NCI-H2171 (cell line): Measurements from ENCODE around the gene RNPC3.
"Not testable (repeated sequence)": the region's sequence is repeated elsewhere in the genome, so short reads cannot be mapped to it uniquely, and the experiment has no call there.

ENCODE experiments used
- DNase-seq: peaks from one replicate; lab custom pipeline; 2025; lab: John Stamatoyannopoulos, UW

The RNPC3 gene

DNA sequence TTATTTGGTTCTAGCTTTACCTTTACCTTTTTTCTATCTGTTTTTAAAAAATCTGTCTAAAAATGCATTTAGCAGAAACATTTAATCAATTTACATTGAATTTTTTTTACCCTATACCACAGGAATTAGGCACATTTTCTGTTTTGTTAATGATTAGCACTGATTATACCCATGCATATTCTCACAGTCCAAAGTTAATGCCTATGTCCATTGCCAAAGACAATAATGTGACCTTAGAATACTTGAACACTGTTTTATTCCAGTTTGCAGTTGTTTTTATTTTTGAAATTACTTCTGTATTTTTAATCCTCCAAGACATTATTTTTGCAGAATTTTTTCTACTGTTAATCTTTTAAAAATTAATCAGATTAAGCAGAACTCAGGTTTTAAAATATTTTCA lies 34.9 kb downstream of the RNPC3 start:
- no peak for DNase-seq

DNA sequence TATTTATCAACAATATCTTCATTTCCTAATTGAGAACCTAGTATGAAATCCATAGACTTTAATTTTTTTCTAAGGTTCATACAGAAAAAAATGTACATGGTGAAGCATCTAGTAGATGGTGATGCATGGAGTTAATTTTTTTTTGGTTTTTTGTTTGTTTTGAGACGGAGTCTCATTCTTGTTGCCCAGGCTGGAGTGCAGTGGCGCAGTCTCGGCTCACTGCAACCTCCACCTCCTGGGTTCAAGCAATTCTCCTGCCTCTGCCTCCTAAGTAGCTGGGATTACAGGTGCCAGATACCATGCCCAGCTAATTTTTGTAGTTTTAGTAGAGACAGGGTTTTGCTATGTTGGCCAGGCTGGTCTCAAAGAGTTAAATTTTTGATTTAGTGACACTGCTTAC lies 35.6 kb downstream of the RNPC3 start:
- DNase-seq: not testable (repeated sequence)

DNA sequence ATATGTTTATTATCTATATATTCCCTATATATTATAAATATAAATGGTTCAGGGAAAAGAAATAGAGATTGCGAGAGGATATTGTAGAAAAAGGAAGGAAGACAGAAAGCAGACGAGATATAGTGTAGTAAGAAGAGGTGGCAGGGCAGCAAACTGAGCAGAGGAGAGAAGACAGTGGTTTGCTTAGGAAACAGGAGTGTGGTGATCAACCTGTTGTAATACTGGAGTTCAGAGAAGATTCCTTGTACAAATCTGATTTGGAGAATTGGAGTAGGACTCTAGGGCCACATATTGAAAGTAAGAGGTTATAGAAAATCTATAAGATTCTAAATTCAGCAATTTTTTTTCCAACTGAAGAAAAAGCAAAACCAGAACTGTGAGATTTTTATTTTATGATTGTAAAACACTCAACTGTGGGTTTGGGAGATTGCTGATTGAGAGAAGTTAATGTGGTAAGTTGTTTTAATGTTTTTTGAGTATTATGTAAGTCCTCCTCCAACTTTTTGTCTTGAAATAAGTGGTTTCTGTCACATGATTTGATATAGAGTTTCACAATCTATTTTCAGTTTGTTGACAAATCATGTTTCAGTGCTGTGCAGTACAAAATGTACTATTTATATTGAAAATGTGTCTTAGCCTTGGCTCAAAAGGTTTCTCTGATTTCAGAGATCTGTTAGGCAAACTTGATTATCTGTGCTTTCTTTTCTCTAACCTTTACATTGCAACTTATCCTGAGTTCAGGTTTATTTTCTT lies 36.3 kb downstream of the RNPC3 start:
- no peak for DNase-seq

DNA sequence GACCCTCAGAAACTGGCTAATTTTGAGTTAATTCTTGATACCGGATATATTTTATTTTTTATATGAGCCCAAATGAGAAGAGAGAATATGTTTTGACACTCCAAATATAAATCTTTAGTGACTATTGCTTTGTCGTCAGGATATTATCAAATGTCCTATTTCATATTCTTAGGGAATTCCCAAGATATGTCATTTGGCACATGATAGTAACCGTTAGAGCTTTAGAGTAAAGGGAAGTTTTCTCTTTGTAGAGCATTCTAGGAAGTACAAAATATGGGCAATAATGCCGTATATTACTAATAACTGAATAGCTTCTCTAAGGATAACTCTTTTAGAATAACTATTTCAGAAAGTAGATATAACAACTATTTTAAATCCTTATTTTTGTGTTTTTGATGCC lies 37.6 kb downstream of the RNPC3 start:
- DNase-seq: no peak

DNA sequence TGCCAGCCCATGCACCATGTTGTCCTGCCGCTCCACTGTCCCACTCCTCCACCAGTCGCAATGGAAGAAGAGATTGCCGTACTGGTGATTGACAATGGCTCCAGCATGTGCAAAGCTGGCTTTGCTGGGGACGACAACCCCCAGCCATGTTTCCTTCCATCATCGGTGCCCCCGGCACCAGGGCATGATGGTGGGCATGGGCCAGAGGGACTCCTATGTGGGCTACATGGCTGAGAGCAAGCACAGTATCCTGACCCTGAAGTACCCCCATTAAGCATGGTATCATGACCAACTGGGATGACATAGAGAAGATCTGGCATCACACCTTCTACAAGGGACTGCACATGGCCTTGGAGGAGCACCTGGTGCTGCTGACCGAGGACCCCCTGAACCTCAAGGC lies 44.0 kb downstream of the RNPC3 start:
- no peak for DNase-seq

DNA sequence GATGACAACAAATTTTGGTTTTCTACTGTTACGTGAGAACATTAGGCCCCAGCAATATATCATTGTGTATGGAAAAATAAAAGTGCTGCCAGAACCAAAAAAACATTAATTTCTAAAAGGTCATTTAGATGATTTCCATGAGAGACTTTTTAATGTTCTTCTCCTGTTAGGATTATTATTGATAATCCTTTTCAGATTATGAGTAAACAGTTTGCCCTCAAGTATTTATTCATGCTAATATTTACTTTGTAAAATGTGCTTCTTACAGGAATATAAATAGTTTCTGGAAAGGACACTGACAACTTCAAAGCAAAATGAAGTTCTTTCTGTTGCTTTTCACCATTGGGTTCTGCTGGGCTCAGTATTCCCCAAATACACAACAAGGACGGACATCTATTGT lies 45.8 kb downstream of the RNPC3 start, which contains the start of gene AMY2B:
AMY2B (plus strand) TSS at position 301 of the 400 bp plus-strand sequence; CDS start at position 315, 14 bp downstream.
- DNase-seq: not testable (repeated sequence)

DNA sequence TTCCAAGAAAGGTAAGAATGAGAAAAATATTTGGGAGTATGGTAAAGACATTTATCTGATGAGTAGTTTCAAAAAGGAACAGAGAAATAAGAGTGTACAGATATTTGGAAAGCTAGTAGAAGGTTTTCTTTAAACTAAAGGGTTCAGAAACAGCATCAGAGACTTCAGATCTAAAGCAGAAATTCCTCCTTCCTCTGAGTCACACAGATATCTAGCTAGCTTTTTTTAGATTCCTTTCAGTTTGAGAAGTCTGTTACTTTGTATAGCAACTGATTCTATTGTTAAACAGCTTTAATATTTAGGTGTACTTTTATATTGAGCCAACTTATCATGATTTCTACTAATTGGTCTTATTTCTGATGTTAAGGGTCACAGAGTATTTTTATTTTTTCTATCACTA lies 50.6 kb downstream of the RNPC3 start:
- no peak for DNase-seq

DNA sequence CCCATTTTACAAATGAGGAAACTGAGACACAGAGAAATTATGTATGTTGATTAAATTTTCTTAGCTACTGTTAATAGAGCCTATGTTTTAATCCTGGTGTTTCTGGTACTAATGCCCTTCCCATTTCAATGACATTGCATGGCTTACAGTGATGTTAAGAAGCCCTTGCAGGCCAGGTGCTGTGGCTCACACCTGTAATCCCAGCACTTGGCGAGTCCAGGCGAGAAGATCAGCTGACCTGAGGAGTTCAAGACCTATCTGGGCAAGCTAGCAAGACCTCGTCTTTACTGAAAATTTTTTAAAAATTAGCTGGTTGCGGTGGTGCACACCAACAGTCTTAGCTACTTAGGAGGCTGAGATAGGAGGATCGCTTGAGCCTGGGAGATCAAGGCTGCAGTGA lies 51.3 kb downstream of the RNPC3 start:
- not testable (repeated sequence) for DNase-seq

DNA sequence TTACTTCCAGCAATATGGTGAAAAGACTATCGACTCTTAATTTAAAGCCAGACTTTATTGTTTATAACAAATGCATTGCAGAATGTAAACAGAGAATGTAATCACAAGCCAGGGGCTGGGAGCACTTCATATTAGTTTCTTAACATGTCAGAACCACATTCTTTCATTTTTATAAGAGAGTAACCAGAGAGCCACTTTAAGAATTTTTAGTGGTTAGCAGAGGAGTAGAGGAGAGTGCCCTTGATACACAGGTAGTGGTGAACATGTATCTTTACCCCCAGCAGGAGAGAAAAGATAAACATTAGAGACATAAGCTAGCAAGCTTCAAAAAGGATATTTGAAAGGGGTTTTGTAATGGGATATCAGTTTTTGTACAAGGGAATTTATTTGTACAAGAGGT lies 57.0 kb downstream of the RNPC3 start:
- no peak for DNase-seq

DNA sequence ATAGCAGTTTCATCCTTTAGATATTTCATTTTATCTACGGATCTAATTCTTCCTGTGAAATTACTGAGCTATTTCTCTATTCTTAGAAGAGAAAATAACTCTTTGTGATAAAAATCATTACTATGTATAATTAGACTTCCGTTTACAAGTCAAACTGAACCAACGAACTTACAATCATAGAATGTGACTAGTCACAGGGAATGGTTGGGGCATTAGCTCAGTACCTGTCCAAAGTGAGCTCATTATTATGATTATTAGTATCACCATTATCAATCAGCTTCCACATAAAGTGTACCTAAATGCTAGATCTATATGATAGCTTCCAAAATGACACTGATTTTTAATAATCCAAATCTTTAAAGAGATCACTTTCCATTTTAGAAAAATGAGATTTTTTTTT lies 58.4 kb downstream of the RNPC3 start:
- no peak for DNase-seq

DNA sequence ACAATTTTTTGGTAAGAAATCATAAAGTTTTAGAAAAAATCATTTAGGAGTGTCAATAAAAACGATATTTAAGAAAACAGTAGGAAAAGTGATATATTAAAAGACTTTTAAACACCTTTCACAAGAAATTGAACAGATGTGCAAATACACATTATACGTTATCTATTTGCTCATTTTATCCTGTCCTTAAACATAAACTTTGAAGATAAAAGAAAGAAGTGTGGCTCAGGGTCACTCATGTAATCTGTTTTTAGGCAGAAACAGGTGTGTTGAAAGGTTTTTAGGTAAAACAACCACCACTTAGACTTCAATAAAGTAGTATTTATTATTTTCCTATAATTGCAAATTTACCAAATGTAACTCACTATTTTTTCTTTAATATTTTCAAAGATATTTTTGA lies 59.0 kb downstream of the RNPC3 start:
- no peak for DNase-seq

DNA sequence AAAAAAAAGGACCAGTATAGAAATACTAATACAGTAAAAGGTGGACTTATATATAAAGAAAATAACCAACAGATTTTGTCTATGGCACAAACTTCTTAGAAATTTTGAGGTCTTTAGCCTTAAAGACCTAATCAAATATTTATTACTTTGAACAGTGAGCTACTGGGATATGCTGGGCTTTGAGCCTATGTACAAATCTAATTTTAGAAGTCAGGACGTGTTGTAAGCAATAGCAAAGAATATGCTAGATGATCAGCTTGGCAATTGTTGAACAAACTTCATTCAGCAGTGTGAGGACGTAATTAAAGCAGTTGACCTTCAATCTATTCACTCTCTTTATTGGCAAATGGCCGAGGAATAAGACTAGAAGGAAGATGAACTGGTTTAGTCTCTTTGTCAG lies 77.2 kb downstream of the RNPC3 start:
- not testable (repeated sequence) for DNase-seq
